Mesenteric fat pad (tissue), 1 donor: Measurements from ENCODE around the gene PTPRD. TPM values are rescaled to one million over a fixed set of nuclear protein-coding genes. Genes with fewer than 3 reads are reported as not detected.
"Not testable (repeated sequence)": the region's sequence is repeated elsewhere in the genome, so short reads cannot be mapped to it uniquely, and the experiment has no call there.

Source experiments
- DNase-seq: peaks from one replicate; pipeline ENCODE4 v3.0.0-alpha.2; 2020; ENCODE audit warnings: low spot score
- total RNA-seq: library from RNA; stranded (reverse); fragmentation: NEBNext Ultra II Directional; extraction: Animal tissue kit (Norgen Biotek cat#: 25700); gene quantifications from one replicate; pipeline ENCODE4 v1.2.1, GENCODE V29; 2021
- donor health status: DM: yes; HTN: yes; CAD: no.

Gene PTPRD
- total RNA-seq, 1 donor from 2014 or later: 18.0 TPM

DNA sequence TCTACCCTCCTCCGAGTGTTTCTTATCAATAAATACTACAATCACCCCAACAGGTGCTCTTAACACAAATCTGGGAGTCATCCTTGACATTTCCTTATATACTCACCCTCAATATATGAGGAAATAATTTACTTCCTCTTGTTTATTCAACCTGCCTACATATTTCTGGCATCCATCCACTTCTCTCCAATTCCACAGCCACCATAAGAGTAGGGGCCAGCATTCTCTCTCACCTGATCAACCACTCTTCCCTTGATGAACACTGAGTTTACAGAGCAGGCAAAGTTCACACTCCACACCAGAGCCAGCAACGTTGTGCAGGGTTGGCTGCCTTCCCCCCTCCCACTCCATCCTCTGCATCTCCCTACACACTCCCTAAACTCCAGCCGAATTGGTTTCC is 1908.9 kb downstream of the PTPRD start:
- no peak for DNase-seq

DNA sequence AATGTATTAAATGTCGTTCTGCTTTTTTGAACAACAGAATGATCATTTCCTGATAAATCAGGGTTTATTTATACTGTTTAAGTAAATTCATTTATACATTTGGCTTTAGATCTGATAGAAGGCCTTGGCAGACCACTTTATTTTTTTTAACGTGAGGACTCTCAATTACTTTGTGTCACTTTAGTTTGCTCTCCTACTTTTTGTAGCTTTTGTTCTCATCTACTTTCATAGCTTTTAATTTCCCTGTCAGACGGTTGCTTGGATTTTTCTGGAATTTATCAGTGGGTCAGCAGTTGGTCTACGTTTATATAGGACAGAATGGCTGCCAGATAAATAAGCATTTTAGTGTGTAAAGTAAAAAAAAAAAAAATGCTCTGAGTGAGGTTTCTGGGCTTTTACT is 1910.9 kb downstream of the PTPRD start:
- no peak for DNase-seq

DNA sequence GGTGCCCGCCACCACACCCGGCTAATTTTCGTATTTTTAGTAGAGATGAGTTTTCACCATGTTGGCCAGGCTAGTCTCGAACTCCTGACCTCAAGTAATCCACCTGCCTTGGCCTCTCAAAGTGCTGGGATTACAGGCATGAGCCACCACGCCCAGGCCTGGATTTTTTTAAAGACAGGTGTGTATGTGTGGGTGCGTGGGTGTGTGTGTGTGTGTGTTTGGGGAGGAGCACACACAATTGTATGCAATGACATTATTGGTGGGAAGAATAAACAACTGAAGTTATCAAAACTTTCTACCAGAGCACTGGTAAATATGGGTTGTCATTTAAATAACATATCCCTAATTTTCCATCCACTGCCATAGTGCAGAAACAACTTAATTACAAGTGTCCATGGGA is 1915.2 kb downstream of the PTPRD start:
- DNase-seq: not testable (repeated sequence)

DNA sequence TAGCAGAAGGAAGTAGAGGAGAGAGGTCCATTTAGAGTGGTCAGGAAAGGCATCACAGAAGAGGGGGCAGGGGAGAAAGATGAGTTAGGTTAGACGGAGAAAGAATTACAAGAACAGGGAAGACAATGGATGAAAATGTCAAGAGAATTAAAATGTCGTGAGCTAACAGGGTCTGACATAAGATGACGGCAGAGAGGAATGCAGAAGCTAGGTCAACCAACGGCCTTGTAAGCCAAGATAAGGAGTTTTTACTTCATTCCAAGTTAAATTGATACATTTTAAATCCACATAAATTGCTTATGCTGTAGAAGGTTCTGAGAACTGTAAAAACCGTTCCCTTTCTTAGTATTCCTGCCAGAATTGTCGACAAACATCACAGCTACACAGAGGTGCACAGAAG is 1916.3 kb downstream of the PTPRD start:
- no peak for DNase-seq

DNA sequence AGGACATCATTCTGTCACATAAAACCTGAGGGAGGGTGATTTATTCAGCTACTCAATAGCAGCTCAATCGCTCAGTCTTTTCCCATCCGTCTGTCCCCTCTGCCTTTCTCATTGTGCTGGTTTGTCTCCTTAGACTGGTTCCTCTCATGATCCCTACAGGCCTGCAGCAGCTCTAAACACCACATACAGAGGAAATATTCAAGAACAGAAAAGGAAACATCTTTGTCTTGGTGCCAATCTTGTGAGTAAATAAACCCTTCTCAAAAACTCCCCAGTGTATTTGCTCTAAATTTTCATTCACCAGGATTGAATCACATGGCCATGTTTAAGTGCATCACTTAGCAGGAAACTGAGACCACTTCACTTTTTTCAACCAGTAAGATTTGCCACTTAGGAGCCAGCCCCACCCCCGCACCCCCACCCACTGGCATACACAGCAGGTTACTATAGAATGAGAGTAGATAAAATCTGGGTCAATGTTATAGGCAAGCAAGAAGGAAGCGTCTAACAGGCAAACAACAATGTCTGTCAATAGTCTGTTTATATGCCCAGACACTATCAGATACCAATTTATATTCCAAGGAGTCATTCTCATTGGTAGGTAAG is 1917.7 kb downstream of the PTPRD start:
- DNase-seq: no peak

DNA sequence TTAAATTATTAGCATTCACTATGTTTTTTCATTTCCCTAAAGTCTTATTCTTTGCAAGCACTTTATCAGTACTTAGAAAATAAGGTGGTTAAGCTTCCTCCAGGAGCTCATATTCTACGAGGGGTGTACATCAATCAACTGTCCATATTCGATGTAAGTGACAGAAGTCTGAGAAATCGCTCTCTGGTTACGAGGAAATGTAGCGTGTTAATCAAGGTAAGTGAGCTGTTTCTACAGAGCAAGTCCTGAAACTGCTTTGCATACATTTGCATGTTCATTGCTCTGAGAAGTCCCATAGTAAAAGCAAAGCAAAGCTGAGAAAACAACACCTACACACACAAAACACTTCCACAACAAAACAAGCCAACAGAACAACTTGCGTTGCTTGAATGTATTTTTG is 1919.3 kb downstream of the PTPRD start:
- DNase-seq: no peak

DNA sequence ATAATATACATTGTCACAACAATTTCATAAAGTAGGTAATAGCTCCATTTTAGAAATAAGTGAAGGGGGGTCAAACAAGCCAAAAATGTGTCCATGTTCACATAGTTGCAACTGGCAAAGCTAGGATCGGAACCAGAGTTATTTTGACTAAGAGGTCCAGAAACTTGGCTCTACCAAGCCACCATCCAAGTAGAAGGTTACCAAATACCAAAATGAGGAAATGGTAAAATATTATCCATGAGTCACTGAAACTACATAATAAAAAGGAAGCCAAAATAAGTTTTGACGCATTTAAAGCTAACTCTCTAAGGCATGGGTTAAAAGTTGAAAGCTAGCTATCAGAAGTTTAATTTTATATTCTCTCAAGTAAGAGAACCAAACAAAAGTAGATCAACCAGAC is 1926.3 kb downstream of the PTPRD start:
- DNase-seq: no peak

DNA sequence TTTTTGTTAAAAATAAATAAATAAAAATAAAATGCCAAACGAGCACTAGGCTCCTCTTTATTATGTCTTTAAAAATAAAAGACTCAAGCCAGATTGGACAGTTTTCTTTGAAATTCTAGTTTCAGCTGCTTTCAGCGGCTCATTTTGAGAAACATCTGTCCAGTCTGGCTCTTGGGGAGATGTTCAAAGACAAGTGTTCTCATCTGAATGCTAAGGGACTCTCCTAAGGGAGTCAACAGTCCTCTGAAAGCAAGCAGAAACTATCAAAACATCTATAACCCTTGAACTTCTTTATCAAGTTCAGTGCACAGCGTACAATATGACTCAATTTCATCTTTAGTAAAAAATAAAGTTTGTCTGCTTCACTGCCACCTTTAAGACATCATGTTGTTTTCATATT is 1927.0 kb downstream of the PTPRD start:
- DNase-seq: no peak

DNA sequence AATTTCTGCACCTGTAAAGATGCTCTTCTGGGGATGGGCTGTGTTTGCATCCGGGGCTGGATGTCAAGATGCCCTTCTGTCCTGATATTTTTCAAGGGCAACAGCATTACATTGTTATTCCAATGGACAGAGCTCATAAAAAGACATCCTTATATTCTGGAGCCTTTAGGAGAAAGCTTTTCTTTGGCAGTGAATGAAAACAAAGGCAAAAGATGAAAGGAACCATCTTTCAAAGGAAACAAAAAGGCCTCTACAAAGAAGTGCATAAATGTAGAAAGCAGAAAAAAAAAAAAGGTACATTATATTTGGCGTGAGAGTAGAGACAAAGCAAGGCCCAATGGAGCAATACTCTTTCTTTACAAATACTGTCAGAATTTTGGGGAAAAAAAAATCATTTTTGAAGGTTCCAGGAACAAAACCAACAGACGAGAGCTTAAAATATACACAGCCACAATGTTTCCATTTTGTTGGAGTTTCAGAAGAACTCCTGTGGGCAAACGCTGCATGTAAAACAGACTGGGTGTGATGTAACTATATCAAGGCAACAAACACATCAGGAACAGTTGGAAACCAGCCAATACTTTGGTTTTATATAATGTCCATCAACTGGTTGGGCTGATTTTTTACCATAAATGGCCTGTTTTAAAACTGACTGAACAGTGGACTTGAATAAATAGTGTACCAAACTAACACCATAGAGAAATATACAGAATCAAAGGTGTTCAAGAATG is 1927.7 kb downstream of the PTPRD start:
- DNase-seq: no peak

DNA sequence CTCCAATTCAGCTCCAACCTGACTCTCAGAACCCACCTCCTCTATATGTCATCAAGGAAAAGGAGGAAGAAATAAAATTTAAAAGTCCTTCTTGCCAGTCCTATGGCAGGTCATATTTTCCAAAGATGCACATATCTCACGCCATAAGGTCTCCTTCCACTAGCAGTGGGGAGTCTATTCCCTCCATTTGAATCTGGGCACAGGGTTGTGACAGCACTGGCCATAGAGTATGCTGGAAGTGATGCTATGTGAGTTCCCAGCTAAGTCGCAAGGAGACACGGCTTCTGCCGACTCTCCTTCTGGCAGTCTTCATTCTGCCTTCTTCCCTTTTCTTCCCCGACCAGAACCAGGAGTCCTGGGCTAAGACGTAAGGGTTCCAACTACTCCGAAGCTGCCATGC is 1929.3 kb downstream of the PTPRD start:
- no peak for DNase-seq

DNA sequence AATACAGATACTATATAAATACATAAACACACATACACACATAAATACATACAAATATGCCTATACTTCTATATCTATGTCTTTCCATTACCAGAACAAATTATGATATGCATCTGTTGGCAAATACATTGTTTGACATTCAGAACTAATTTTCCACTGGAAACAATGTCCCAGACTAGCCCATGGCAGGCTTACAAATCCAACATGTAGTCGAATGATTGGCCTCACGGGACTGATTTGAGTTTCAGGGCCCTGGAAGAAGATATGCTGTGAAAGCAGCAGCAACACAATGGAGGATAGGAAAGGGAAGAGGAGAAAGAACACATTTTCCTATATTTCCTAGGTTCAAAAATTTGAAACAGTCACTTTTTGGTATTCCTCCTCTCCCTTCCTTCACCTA is 1932.1 kb downstream of the PTPRD start:
- no peak for DNase-seq

DNA sequence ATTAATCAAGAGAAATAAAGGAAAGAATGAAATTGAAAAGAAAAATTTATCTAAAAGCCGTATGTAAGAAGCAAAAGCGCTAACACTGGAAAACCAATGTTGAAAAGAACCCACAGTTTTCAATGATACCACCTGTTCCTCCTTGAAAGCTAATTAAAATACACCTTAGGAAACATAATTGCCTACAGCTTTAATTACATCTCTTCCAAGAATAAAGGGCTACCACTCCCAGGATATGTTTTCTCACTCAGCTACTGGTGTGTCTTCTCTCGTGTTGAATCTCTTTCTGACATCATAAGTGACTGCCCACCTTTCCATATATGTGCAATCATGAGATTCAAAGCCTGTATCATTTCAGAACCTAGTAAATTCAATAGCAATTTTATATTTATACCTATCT is 1932.6 kb downstream of the PTPRD start:
- no peak for DNase-seq

DNA sequence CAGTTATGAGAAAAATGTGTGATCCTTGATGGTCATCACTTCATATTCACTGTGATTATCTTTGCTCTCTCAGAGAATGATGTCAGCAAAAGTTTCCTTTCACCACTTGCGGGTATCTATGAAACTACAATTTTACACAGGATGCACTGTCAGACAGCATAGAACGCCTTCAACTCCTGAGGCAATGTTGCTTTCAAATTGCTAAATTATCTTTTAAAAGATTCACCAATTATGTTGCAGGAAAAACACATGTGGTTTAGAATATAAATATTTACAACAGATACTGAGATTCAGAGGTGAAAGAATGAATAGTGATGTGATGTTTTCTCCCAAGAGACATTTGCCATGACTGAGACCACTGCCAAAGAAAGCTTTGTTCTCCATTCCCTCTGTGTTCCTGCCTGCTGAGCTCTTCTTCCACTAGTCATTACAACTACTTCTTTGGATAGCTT is 1933.4 kb downstream of the PTPRD start:
- no peak for DNase-seq

DNA sequence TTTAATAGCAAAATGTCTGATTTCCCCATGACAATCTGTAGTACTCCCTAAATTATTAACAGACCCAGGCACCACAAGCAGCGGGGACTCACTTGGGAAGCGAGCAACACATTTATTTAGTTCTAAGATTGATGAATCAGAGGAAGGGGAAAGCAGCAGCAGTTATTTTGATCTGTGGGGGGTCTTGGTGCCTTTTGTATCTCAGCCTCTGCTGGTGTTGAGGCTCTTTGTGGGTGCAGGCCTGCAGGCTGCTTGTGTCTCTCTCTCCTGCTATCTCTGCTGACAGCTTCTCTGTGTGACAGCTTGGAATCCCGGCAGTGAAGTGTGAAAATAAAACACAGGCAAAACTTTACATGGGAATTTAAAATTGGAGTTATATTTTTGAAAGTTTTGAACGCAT is 1935.1 kb downstream of the PTPRD start:
- no peak for DNase-seq

DNA sequence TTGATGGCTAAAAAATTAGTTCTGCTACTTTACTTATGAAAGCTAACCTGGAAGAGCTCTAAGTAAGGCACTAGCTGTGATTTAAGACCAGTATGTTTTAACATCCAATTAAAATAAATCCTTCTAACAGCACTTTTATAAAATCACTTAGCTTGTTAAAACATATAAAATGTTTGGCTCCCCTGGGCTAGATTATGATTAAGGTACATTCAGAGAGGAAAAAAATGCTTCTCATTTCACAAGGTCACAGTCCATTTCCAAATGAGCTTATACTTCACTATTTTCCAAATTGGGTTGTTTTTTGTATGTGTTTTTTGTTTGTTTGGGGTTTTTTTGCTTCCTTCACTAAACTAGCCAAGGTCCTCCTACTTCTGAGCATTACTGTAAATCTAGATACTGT is 1938.3 kb downstream of the PTPRD start:
- no peak for DNase-seq

DNA sequence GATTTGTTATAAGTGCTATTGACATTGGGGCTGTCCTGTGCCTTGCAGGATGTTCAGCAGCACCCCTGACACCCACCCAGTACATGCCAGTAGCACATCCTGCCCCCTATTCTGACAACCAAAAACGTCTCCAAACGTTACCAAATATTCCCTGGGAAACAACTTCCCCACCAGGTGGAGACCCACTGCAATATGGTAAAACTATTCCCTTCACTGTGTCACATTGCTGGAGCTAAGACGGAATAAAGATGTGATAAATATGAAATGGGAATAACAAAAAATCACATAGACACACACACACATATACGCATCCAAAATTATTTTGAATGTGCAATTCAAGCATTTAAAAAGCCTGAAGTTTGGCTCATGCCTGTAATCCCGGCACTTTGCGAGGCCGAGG is 1939.0 kb downstream of the PTPRD start:
- no peak for DNase-seq

DNA sequence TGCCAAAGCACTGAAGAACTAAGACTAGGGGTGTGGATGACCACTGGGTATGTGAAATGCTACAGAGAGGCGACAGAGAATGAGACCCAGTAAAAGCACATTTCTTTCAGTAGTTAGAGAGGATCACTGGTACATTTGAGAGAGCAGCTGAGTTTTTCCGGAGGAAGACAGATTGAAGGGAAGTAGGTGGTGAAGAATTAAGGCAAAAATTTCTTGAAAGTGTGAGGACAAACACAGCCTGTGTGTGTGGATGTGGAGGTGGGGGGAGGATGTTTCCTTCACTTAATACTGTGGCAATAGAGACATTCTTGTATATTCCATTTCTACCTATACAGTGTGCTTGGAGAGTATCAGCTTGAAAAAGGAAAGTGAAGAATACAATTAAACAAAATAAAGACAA is 1942.1 kb downstream of the PTPRD start:
- DNase-seq: no peak

DNA sequence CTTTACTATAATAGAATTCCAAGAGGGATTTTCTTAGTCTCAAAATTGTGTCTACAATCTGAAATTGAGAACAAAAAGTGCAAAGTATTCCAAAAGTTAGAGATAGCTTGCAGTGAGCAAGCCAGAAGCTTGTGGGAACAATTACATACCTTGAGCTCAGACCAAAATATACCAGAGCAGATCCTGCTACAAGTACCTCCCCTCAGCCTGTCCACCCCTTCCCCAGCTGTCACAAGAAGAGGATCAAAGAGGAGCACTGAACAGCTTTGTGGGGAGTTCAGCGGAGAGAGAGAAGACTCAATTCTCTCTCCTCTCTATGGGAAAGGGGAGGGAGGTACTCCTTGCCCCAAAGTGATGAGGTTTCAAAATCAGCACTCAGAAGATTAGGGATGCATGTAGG is 1944.1 kb downstream of the PTPRD start:
- DNase-seq: no peak

DNA sequence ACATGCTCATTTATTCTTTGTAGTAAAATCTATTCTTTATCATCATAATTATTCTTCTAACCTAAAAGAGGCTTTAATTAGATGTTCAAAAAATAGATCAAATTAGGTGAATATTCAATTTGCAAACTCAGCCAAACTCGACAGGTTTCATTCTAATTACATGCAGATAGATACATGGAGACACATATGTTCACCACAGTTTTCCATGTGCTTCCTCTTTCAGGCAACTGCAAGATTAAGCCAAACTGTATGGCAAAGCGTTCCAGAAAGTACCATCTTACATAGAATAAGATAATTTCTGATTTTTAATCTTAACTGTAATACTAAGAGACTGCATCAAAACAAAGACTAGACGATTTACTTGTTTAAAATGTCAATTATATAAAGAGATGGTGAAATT is 1944.6 kb downstream of the PTPRD start:
- DNase-seq: no peak

DNA sequence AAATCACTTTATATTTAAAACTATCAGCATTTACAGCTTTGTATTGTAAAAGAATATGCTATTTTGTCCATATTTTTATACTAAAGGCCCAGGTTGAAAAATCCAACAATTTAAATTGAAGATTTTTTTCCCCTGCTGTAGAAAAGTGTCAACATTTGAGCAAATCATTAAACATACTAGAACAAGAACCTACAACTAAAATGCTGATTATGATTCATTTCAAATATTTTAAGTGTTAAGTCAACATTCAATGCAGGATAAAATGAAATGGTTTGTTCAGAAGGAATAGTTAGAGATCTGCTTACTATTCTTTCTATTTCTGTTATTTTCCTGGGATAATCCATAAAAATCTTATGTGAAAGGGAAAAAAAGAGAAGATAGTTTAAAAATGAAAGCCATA is 1946.7 kb downstream of the PTPRD start:
- DNase-seq: no peak

DNA sequence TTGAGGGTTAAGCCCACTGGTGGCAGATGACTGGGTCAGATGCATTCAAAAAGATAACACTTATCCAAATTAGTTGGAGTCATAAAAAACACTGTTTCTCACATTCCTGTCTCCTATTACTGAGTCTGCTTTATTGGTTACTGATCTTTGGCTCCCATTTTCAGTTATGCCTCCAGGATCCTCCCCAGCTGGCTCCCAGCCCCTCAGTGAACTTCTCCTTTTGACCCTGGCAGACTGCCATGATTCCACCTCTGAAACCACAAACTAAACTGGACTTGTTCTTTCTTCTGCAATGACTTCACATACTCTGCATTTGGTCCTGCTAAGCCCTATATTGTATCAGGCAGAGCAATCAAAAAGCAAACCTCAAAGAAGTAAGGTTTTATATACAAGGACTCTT is 1952.4 kb downstream of the PTPRD start:
- no peak for DNase-seq

DNA sequence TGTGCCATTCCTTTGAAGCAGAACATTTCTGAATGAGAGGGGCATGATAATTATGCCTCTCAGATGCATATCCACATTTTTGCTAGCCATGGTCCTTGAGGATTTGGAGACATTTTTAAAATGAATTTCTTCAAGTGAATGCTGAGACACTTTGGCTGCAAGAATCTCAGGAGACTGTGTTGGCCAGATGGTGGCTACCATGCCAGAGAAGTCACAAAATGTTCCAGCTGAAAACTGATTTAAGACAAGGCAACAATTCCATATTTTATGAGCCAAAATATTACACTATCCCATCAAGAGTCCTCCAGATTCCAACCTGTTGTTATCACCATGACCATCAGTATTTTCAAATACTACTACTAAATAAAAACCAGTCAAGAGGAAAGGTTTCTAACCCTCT is 1953.7 kb downstream of the PTPRD start:
- no peak for DNase-seq

DNA sequence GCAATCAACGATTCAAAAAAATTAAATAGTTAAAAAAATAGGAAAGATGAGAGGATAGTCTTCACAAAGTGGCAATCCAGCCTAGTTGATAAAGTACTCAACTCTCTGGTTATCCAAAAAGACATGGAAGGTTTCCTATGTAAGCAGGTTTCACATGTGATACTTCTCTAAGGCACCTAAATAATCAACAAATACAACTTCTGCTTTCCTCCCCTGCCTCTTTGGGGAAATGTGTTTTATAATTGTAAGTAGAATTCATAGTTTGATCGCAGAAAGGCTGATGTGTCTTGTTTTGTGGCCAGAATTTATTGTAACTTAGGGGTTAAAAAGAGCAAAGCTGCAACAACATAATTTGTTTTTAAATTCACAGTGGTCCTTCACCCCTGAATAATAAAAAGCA is 1957.7 kb downstream of the PTPRD start:
- DNase-seq: no peak
